ENCODE results near the gene PTPRG. TPM values are rescaled to one million over a fixed set of nuclear protein-coding genes. Genes with fewer than 3 reads are reported as not detected.

PTPRG gene
- total RNA-seq, 1 experiment from 2014 or later: 0.74 TPM

DNA sequence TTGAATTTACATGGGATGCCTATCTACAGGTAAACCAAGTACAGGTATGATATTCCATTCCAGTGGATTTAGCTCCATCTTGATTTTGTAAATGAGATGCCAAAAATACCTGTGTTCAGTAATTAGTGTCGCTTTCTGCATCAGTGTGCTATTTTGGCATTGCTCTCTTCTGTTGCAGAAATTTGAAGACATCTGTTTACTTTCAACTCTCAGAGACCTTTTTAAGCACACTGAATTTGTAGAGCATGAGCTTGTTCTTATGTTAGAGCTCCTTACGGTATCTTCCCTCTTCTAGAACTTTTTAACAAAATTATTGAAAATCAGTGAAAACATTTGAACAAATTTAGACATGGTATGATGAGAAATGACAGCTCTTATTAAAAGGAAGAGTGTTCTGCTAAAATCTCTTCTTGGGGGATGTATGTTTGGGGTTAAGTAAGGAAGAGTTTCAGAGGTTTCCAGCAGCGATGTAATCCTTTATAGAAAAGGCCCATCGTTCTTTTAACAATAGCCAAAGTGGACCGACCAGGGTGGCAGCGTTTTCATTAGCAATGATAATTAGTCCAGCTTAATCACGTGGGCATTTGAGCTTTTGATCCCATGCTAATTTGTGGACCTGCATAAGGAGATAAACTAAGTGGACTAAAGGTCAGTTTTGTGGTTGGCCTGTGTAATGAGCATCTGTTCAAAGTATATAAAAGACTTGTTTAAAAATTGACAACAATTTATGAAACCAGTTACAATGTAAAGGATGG, 385.4 kb downstream of the PTPRG start:
- no peak for DNase-seq (ENCODE audit: low read depth, low spot score)
- no peak for TF ChIP-seq SIN3A (IDR thresholded peaks at IDR 0.05; ENCODE audit: borderline replicate concordance, insufficient read depth, low read depth, low read length)
- no peak for TF ChIP-seq TCF7L2 (IDR thresholded peaks at IDR 0.05; ENCODE audit: low read depth, low read length)
- TF ChIP-seq, protein P1, sequence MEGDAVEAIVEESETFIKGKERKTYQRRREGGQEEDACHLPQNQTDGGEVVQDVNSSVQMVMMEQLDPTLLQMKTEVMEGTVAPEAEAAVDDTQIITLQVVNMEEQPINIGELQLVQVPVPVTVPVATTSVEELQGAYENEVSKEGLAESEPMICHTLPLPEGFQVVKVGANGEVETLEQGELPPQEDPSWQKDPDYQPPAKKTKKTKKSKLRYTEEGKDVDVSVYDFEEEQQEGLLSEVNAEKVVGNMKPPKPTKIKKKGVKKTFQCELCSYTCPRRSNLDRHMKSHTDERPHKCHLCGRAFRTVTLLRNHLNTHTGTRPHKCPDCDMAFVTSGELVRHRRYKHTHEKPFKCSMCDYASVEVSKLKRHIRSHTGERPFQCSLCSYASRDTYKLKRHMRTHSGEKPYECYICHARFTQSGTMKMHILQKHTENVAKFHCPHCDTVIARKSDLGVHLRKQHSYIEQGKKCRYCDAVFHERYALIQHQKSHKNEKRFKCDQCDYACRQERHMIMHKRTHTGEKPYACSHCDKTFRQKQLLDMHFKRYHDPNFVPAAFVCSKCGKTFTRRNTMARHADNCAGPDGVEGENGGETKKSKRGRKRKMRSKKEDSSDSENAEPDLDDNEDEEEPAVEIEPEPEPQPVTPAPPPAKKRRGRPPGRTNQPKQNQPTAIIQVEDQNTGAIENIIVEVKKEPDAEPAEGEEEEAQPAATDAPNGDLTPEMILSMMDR (IDR thresholded peaks at IDR 0.05): no peak
- TF ChIP-seq POLR2AphosphoS5 (IDR thresholded peaks at IDR 0.05; ENCODE audit: low read depth, low read length): no peak
- TF ChIP-seq, protein P2, sequence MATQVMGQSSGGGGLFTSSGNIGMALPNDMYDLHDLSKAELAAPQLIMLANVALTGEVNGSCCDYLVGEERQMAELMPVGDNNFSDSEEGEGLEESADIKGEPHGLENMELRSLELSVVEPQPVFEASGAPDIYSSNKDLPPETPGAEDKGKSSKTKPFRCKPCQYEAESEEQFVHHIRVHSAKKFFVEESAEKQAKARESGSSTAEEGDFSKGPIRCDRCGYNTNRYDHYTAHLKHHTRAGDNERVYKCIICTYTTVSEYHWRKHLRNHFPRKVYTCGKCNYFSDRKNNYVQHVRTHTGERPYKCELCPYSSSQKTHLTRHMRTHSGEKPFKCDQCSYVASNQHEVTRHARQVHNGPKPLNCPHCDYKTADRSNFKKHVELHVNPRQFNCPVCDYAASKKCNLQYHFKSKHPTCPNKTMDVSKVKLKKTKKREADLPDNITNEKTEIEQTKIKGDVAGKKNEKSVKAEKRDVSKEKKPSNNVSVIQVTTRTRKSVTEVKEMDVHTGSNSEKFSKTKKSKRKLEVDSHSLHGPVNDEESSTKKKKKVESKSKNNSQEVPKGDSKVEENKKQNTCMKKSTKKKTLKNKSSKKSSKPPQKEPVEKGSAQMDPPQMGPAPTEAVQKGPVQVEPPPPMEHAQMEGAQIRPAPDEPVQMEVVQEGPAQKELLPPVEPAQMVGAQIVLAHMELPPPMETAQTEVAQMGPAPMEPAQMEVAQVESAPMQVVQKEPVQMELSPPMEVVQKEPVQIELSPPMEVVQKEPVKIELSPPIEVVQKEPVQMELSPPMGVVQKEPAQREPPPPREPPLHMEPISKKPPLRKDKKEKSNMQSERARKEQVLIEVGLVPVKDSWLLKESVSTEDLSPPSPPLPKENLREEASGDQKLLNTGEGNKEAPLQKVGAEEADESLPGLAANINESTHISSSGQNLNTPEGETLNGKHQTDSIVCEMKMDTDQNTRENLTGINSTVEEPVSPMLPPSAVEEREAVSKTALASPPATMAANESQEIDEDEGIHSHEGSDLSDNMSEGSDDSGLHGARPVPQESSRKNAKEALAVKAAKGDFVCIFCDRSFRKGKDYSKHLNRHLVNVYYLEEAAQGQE (IDR thresholded peaks at IDR 0.05; ENCODE audit: insufficient read depth in 1 of 2, low read depth in 2 of 2, low read length in 1 of 2): no peak
- Histone ChIP-seq H3K36me3 (ENCODE audit: control insufficient read depth, insufficient read depth, low read length) (no peaks in the 10 kb centered on the region), H3K27me3 (ENCODE audit: control insufficient read depth, insufficient read depth, low read length) (no peaks in the 10 kb centered on the region), H3K4me3 (ENCODE audit: low read depth in 2 of 2, low read length in 2 of 2) (no peak overlapping the region), H3K4me1 (ENCODE audit: control insufficient read depth, insufficient read depth, low read length) (no peaks in the 10 kb centered on the region), H3K27ac (ENCODE audit: low read length) (no peak overlapping the region), H3K9me3 (ENCODE audit: control insufficient read depth, insufficient read depth, low read depth, low read length) (no peaks in the 10 kb centered on the region)
- no peak for ATAC-seq
- intact Hi-C loops (cut with micrococcal nuclease; ENCODE audit: unreplicated experiment) (no loop called here), in situ Hi-C loops (cut with HindIII; ENCODE audit: low pct_unique_long_range_greater_than_20kb, low sequenced_read_pairs) (no loop called here)
- POLR2A ChIA-PET: no interaction called here
- BruUV-seq (replicated peaks): no TSS peak
- CTCF ChIA-PET: no interaction called here

DNA sequence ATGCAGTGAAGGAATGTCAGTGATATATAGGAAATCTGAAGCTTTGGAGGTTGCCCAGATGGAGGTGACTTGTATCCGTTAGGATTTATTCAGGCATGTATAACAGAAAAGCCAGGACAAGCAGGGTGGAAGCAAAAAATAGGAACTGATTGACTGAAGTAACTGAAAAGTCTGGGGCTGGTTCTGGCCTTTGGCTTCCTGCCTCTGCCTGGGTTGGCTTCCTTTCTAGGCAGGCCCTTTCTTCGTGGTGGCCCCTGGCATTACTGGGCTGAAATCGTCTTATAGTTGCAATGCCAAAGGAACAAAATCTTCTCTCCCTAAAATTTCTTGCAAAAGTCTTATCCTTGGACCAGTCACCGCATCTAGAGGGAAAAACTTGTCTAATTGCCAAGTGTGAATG, 386.1 kb downstream of the PTPRG start:
- ChIA-PET POLR2A (no interaction called here), CTCF (no interaction called here)
- Histone ChIP-seq H3K4me1 (ENCODE audit: control insufficient read depth, insufficient read depth, low read length) (no peaks in the 10 kb centered on the region), H3K27ac (ENCODE audit: low read length) (no peak overlapping the region), H3K9me3 (ENCODE audit: control insufficient read depth, insufficient read depth, low read depth, low read length) (no peaks in the 10 kb centered on the region), H3K36me3 (ENCODE audit: control insufficient read depth, insufficient read depth, low read length) (no peaks in the 10 kb centered on the region), H3K27me3 (ENCODE audit: control insufficient read depth, insufficient read depth, low read length) (no peaks in the 10 kb centered on the region), H3K4me3 (ENCODE audit: low read depth in 2 of 2, low read length in 2 of 2) (no peak overlapping the region)
- DNase-seq (ENCODE audit: low read depth, low spot score) (no peak), ATAC-seq (no peak)
- intact Hi-C loops (cut with micrococcal nuclease; ENCODE audit: unreplicated experiment) (no loop called here), in situ Hi-C loops (cut with HindIII; ENCODE audit: low pct_unique_long_range_greater_than_20kb, low sequenced_read_pairs) (no loop called here)
- BruUV-seq (replicated peaks): no TSS peak
- TF ChIP-seq, protein P2 (IDR thresholded peaks at IDR 0.05; ENCODE audit: insufficient read depth in 1 of 2, low read depth in 2 of 2, low read length in 1 of 2): no peak
- TF ChIP-seq TCF7L2 (IDR thresholded peaks at IDR 0.05; ENCODE audit: low read depth, low read length) (no peak), POLR2AphosphoS5 (IDR thresholded peaks at IDR 0.05; ENCODE audit: low read depth, low read length) (no peak), SIN3A (IDR thresholded peaks at IDR 0.05; ENCODE audit: borderline replicate concordance, insufficient read depth, low read depth, low read length) (no peak)
- TF ChIP-seq, protein P1 (IDR thresholded peaks at IDR 0.05): no peak

Data from Panc1 (cell line).